GM18502 (cell line): ENCODE measurements around the gene CYYR1.
A peak's percentile ranks its signal among the peaks of the same experiment; 100 is the strongest.
"Not testable (repeated sequence)": the region's sequence is repeated elsewhere in the genome, so short reads cannot be mapped to it uniquely, and the experiment has no call there.

Experiments
- ATAC-seq: cut with Tn5 transposase; IDR thresholded peaks from one replicate; pipeline ENCODE4 v1.9.1; 2021; ENCODE audit warnings: mild to moderate bottlenecking; ENCODE audit not compliant: unreplicated experiment, poor library complexity

The CYYR1 gene

DNA sequence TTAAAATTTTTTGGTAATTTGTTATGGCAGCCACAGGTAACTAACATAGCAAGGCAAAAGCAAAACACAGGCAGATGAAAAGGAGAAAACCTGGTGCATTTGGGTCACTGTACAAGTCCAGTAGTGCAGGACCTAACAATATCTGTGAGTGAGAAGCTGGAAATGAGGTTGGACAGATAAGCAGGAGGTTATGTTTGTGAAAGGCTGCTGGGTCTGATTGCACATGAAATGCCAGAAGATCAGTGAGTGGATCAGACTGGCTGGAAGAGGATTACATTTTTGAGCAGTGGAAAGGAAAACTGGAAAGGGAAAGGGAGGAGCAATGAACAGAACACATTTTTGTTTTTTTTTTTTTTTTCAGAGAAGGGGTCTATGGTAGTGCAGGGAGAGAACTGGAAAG lies 73.6 kb downstream of the CYYR1 start:
- ATAC-seq, result no peak

- ATAC-seq, result no peak
Measured at GRCh38 chr21:26495283-26495849, 77.7 kb downstream of the CYYR1 start.

DNA sequence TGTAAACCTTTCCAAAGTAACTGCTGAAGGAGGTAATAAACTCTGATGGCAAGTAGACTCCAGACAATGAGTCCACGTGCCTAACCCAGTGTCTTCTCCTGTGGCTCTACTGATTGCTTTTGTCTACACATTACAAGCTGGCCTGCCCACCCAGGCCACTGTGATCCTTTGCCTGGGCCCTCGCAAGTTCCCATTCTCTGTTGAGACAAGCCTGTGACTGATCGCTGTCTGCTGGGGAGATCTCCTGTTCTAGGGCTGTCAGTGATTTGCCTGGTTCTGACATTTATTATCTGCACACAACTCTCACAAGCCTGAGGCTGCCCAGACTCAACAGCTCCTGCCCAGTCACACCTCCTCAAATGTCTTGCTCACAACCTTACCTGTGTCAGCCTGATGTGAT lies 81.4 kb downstream of the CYYR1 start:
- ATAC-seq, result no peak

DNA sequence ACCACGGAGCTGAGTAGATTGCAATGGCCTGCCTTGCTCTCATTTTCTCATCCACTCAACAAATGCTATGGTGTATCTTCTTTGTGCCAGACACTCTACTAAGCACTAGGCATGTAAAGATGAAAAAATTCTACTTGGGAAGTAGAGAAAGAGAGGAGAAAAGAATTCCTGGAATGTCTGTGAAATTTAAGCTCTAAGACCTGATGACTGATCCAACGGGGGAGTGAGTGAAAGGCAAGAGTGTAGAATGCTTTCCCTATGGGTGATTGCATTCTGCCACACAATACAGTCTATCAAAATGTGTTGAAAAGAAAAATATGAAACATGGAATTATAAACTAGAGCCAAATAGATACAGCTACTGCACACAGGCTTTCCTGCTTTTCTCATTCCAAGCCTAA lies 82.3 kb downstream of the CYYR1 start:
- no peak for ATAC-seq

- ATAC-seq, result no peak
Measured at GRCh38 chr21:26489781-26490180, 83.3 kb downstream of the CYYR1 start.

DNA sequence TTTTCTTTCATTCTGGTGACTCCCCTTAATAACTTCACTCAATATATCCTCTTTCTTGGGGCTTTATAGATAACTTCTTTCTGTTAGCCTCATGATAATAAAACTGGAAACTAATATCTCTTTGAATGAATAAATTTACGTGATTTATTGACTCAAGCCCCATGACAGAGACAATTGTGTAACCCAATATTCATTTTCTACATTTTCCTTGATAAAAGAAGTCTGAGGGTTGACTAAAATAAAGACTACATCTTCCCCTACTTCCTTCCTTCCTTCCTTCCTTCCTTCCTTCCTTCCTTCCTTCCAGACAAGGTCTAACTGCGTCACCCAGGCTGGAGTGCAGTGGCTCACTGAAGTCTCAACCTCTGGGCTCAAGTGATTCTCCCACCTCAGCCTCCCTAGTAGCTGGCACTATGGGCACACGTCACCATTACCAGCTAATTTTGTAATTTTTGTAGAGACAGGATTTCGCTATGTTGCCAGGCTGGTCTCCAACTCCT lies 85.1 kb downstream of the CYYR1 start:
- ATAC-seq, result no peak

- peak; percentile 58 for ATAC-seq
Measured at GRCh38 chr21:26473471-26473870, 99.6 kb downstream of the CYYR1 start.

- no peak for ATAC-seq
Measured at GRCh38 chr21:26471099-26471471, 102.0 kb downstream of the CYYR1 start.

DNA sequence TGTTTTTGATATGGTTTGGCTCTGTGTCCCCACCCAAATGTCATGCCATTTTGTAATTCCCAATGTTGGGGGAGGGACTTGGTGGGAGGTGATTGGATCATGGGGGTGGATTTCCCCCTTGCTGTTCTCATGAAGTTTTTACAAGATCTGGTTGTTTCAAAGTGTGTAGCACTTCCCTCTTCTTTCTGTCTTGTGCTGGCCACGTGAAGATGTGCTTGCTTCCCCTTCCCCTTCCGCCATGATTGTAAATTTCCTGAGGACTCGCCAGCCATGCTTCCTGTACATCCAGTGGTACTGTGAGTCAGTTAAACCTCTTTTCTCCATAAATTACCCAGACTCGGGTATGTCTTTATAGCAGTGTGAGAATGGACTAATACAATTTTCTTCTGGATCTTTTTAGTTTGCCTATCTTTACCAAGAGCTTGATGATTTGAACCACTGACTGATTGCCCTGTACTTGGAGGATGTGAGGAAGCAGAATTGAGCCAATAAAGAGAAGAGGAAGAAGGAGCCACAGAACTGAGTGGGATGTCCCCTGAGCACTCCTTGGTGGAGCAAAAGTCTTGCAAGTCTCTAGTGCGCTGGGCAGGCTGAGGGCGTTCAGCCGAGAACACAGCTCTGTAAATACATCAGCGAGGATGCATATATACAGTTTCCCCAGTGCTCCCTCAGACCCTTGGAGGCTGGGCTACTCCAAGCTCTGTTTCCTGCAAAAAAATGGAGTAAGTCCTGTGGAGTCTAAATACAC lies 102.6 kb downstream of the CYYR1 start:
- ATAC-seq, result no peak

DNA sequence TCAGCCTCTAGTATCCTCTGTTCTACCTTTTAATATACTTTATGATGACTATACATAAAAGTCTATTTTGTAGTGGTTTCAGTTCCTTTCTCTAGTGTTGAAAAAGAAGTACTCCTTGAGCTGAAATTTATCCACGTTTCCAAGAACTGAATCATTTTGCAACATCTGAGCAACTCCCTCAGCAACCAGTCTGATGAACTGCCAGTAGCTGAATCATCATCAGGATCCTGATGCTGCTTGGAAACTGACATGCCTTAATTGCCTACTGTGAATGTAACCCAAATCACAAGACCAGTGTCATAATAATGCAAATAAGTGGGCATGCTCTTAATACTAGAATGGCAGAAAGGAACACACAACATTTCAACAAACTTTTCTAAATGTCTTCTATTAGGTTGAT lies 103.3 kb downstream of the CYYR1 start:
- no peak for ATAC-seq

- no peak for ATAC-seq
Measured at GRCh38 chr21:26465916-26466315, 107.2 kb downstream of the CYYR1 start.

DNA sequence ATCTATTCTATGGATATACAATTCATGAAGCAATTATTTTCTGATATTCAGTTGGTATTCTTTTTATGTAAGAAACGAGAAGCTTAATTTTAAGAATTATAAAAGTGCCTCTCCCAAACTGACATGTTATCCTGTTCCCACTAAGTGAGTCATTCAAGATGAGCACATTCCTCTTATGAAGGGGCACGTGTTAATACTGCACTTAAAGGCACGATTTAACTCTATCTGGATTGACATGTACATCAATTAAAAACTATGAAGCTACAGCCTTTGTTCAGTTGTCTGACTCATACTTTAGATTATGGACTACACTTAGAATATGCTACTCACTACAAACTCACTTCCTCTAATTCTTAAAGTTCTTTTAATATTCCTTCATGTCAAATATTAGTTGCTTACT lies 111.6 kb downstream of the CYYR1 start:
- no peak for ATAC-seq

DNA sequence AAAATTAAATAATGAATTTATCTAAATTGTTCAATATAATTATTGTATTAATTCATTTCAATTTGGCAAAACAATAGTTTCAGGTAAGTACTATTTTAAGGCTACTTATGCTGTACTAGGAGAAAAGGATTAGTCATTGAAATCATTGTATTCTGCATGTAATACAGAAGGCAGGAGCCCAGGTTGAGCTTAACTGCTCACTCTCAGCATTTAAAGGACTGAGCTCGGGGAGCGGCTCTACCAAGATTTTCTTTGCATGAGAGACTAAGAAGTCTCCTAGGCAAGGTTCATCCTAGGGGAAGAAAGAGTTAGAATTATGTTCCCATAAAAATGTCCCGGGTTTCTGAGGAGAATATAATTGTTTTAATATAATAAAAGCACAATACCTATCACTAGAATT lies 112.5 kb downstream of the CYYR1 start:
- ATAC-seq, result no peak

DNA sequence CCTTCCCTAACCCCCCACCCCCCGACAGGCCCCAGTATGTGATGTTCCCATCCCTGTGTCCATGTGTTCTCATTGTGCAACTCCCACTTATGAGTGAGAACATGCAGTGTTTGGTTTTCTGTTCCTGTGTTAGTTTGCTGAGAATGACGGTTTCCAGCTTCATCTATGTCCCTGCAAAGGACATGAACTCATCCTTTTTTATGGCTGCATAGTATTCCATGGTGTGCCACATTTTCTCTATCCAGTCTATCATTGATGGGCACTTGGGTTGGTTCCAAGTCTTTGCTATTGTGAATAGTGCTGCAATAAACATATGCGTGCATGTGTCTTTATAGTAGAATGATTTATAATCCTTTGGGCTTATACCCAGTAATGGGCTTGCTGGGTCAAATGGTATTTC lies 114.2 kb downstream of the CYYR1 start:
- not testable (repeated sequence) for ATAC-seq

- ATAC-seq, result no peak
Measured at GRCh38 chr21:26457817-26458216, 115.3 kb downstream of the CYYR1 start.

DNA sequence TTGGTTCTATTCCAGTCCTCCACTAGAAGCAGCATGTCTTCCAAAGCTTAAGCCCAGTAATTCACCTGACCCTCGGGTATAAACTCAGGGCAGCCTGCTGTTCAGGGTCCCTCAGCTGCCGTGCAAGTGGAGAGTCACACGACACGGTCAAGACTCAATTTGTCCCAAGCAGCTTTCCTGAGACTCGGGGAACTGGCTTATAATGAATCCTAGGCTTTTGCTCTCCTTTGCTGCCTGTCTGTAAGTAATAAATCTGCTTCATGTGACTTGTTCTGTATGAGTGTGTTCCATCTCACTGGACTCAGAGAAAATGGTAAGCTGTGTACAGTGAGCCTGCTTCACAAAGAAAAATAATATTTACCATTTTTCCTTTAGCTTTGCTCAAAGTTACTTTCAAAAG lies 119.8 kb downstream of the CYYR1 start:
- ATAC-seq, result no peak

GRCh38 chr21:26451081-26451740 lies 121.9 kb downstream of the CYYR1 start:
- no peak for ATAC-seq

- no peak for ATAC-seq
Measured at GRCh38 chr21:26449161-26449560, 123.9 kb downstream of the CYYR1 start.

DNA sequence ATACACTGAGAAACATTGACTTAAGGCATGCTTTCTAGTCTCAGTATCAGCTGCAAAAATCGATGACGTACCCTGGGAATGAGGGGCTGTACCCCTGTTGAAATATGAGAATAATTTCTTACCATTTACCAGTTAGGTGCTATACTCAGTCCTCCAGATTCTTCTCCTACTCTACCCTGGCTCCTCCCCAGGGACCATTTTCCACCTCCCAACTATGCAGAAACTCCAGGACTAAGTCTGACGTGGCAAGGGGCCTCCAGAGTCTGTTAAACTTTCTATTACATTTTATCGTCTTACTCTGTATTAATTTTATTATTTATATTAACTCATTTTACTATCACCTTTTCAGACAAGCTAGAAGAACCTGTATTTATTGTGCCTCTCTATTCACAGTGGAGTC lies 124.3 kb downstream of the CYYR1 start:
- no peak for ATAC-seq

GRCh38 chr21:26447932-26448475 lies 125.1 kb downstream of the CYYR1 start:
- no peak for ATAC-seq

GRCh38 chr21:26445440-26445839 lies 127.6 kb downstream of the CYYR1 start:
- no peak for ATAC-seq
